Osteoblast (primary cell): ENCODE results near the gene CALCOCO2. TPM values are rescaled to one million over a fixed set of nuclear protein-coding genes. Genes with fewer than 3 reads are reported as not detected.
A peak's percentile ranks its signal among the peaks of the same experiment; 100 is the strongest.

ENCODE experiments used
- DNase-seq: peaks from one replicate; pipeline ENCODE4 v3.0.0; 2011; ENCODE audit warnings: low spot score, mixed read lengths; ENCODE audit not compliant: insufficient read length; ENCODE audit errors: missing footprints
- H2AFZ ChIP-seq: 2 replicates; pipeline ENCODE4 v1.6.0; 2011; ENCODE audit warnings: mild to moderate bottlenecking, low read length
- H3K27ac ChIP-seq: 2 replicates; pipeline ENCODE4 v1.5.1; 2011; ENCODE audit warnings: mild to moderate bottlenecking, low read depth, low read length, moderate library complexity
- H3K27me3 ChIP-seq: 2 replicates; pipeline ENCODE4 v1.6.0; 2012; ENCODE audit warnings: mild to moderate bottlenecking, control low read depth, inconsistent platforms, low read length, moderate library complexity; ENCODE audit not compliant: insufficient read depth
- H3K36me3 ChIP-seq: 2 replicates; pipeline ENCODE4 v1.5.1; 2011; ENCODE audit warnings: mild to moderate bottlenecking, low read length, control low read depth, moderate library complexity; ENCODE audit not compliant: insufficient read depth
- H3K4me1 ChIP-seq: 2 replicates; pipeline ENCODE4 v1.5.1; 2011; ENCODE audit warnings: mild to moderate bottlenecking, low read length, control low read depth, moderate library complexity; ENCODE audit not compliant: insufficient read depth
- H3K4me2 ChIP-seq: 2 replicates; pipeline ENCODE4 v1.6.0; 2011; ENCODE audit warnings: mild to moderate bottlenecking, low read length; ENCODE audit not compliant: insufficient read depth
- H3K4me3 ChIP-seq: fragments of 200-600 bp; sonication (generic); 3 replicates; pipeline ENCODE4 v1.5.1; 2012; ENCODE audit warnings: mild to moderate bottlenecking, low read length, inconsistent platforms; ENCODE audit not compliant: insufficient read depth
- H3K79me2 ChIP-seq: 2 replicates; pipeline ENCODE4 v1.6.0; 2012; ENCODE audit warnings: mild to moderate bottlenecking, low read length, control low read depth, inconsistent platforms; ENCODE audit not compliant: insufficient read depth
- H3K9me3 ChIP-seq: 2 replicates; pipeline ENCODE4 v1.5.1; 2011; ENCODE audit warnings: low read depth, low read length, control low read depth
- H4K20me1 ChIP-seq: 2 replicates; pipeline ENCODE4 v1.6.0; 2012; ENCODE audit warnings: mild to moderate bottlenecking, low read length, control low read depth; ENCODE audit not compliant: insufficient read depth
- CTCF ChIP-seq: IDR thresholded peaks from 2 replicates; pipeline ENCODE4 v1.5.1; 2011; ENCODE audit warnings: mild to moderate bottlenecking, low read depth, low read length, moderate library complexity; ENCODE audit errors: extremely low read depth
- total RNA-seq: library from RNA; depleted of rRNA; stranded (reverse); fragments of >200 nt; gene quantifications from 2 replicates; pipeline ENCODE4 v1.2.3, GENCODE V29; 2012

CALCOCO2 gene
- total RNA-seq, 1 donor = 105 TPM

GRCh38 chr17:48892940-48893645, 62.3 kb downstream of the CALCOCO2 start:
- no peak for TF ChIP-seq CTCF
- H3K27me3 ChIP-seq = no peaks in the 10 kb centered on the region
- peak; percentile 49 for DNase-seq
- peak overlapping the region; percentile 78 for H3K27ac ChIP-seq
- peak overlapping the region; percentile 91 for H3K4me3 ChIP-seq
- peaks cover 14% of the 10 kb centered on the region for H3K4me1 ChIP-seq
- H3K36me3 ChIP-seq = peaks cover 23% of the 10 kb centered on the region
- peak overlapping the region; percentile 90 for H2AFZ ChIP-seq
- no peaks in the 10 kb centered on the region for H3K9me3 ChIP-seq
- H3K79me2 ChIP-seq = peaks cover 25% of the 10 kb centered on the region
- peak overlapping the region; percentile 96 for H3K4me2 ChIP-seq
- no peaks in the 10 kb centered on the region for H4K20me1 ChIP-seq

DNA sequence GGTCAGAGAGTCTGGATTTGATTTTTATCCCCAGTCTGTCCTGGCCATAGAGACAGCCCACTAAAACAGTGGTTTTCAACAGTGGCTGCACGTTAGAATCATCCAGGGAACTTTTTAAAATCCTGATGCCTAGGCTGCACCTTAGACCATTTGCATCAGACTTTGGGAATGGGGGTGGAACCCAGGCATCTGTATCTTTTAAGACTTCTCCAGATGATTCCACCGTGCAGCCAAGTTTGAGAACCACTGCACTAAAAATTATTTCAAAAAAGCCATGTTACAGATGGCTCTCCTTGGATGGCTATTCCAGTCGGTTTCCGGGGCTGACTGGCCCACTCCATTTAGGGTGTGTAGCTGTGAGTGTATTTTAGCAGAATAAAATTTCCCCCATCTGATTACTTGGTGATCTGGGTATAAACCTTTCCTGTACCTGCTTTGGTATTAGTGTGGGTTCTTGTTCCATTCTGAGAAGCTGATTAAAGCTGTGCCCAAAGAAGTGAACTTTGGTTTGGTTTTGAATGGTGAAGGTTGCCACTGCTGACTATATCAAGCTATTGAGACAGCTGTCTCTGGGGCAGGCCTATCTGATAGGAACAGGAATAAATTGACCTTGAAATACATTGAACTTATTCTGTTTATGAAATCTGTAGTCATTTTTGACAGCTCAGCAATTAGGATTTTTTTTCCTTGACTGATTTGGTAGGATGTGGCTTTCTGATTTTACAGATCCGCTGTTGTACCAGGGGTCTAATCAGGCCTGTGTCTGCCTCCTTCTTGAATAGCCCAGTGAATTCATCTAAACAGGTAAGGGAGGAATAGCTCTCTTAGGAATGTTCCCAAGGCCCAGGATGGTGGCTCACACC, 63.0 kb downstream of the CALCOCO2 start:
- Histone ChIP-seq H3K79me2 (peaks cover 25% of the 10 kb centered on the region), H3K4me2 (peak overlapping the region; percentile 96), H3K27ac (peak overlapping the region; percentile 78), H3K4me3 (peak overlapping the region; percentile 91), H4K20me1 (no peaks in the 10 kb centered on the region), H3K9me3 (no peaks in the 10 kb centered on the region), H3K36me3 (peaks cover 27% of the 10 kb centered on the region), H3K27me3 (no peaks in the 10 kb centered on the region), H3K4me1 (peaks cover 14% of the 10 kb centered on the region), H2AFZ (peak overlapping the region; percentile 90)
- peak; percentile 43 for DNase-seq
- no peak for TF ChIP-seq CTCF

DNA sequence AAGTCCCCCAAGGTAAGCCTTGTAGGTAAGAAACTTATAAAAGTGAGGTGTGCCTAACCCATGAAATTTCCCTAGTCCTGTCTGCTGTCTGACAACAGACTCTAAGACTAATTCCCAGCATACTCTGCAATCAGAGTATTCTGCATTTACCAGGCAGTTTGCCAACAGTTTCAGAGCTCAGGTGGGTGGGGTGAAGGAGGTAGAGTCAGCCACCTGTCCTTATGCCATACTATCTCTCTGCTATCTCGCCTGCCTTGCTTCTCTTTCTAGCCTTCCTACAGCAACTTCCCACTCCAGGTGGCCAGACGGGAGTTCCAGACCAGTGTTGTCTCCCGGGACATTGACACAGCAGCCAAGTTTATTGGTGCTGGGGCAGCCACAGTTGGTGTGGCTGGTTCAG, 64.1 kb downstream of the CALCOCO2 start:
- H3K4me1 ChIP-seq = peaks cover 14% of the 10 kb centered on the region
- no peaks in the 10 kb centered on the region for H3K9me3 ChIP-seq
- peaks cover 27% of the 10 kb centered on the region for H3K36me3 ChIP-seq
- no peak overlapping the region for H2AFZ ChIP-seq
- H3K4me2 ChIP-seq = no peak overlapping the region
- H3K27me3 ChIP-seq = no peaks in the 10 kb centered on the region
- DNase-seq = no peak
- no peak for TF ChIP-seq CTCF
- peaks cover 25% of the 10 kb centered on the region for H3K79me2 ChIP-seq
- no peaks in the 10 kb centered on the region for H4K20me1 ChIP-seq
- H3K4me3 ChIP-seq = no peak overlapping the region
- H3K27ac ChIP-seq = no peak overlapping the region

DNA sequence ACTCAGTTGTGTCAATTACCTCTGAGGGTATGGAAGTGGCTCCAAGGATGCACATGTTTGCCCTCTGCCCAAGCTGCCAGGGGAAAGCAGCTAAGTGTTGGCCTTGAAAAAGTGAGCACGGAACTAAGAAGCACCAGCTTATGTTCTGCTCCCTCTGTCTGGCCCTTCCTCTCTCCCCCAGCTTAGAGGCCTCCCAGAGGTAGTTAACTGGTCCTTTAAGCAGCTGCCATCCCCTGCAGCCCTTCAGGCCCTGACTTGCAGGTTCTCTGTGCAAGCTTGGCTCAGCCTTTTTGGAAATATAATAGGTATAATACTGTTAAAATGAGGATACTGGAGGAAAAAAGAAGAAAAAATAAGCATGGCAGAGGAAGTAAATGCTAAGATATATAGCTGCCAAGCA, 70.4 kb downstream of the CALCOCO2 start:
- no peak overlapping the region for H2AFZ ChIP-seq
- peak; percentile 76 for DNase-seq
- no peak for TF ChIP-seq CTCF
- H3K27ac ChIP-seq = no peak overlapping the region
- H3K27me3 ChIP-seq = no peaks in the 10 kb centered on the region
- no peak overlapping the region for H3K4me2 ChIP-seq
- H3K36me3 ChIP-seq = peaks cover 13% of the 10 kb centered on the region
- H3K79me2 ChIP-seq = no peaks in the 10 kb centered on the region
- no peaks in the 10 kb centered on the region for H3K9me3 ChIP-seq
- no peaks in the 10 kb centered on the region for H4K20me1 ChIP-seq
- H3K4me3 ChIP-seq = no peak overlapping the region
- H3K4me1 ChIP-seq = peaks cover 4% of the 10 kb centered on the region
